ENCODE data around the gene LEKR1.

LEKR1 gene

DNA sequence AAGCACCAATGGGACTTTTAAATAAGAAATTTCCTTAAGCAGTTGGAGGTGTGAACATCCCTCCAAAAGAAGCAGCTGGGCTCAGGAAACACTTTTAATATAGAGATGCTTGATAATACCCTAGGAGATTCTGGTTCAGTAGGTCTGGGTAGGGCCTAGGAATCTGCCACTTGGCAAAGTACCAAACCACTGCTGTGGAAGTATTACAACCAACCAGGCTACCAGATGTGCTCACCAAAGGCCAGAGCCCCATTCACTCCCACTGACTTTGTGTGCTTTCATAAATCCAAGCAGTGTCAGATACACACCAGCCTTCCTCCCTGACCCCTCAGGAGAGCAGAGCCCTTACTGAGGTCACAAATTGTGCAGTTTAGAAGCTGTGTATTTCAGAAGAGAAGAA is 171.2 kb downstream of the LEKR1 start:
- DNase-seq, result no peak

DNA sequence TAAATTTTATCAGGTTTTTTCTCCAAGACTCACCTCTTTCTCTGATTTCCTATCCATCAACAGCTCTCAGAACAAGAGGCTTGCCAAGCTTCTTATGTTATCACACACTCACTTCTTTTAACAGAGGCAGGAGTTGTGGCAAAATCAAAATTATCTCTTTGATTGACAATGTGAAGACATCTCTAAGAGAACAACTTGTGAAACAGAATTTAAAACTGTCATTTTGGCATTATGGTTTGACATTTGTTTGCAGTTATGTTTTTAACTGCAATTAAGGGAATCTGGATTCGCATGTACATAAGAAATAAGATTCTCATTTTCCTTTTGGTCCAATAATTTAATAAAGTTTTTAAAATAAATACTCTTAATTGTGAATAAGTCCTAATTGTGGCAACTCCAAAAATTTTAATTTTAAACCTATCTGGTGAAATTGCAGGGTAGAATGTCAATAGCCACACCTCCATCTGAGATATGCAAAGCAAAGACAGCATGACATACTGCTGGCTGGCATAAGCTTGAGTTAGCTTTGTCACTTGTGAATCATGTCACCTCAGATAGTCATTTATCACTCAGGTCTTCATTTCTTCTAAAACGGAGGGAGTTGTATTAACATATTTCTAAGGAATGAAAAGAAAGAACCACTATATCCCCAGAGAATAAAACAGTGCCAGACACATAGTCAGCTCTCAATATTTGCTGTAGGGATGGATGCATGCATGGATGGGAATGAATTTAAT is 175.2 kb downstream of the LEKR1 start:
- DNase-seq, result no peak

DNA sequence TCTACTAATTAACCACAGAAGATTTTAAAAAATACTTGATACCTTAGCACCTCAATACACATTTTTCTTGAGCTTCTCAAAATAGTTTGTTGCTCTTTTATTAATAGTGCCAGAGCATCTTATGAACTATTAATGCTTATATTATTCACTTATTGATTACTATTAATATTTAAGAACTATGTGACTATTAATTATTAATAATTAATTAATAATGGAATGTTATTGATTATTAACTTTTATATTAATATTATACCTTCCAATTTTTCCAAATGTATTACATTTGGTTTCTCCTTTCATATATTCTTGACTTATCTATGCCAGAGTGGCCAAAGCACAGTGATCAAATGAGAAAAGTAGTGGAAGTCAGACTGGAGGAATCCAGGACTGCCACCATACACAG is 195.5 kb downstream of the LEKR1 start:
- DNase-seq, result no peak

- DNase-seq, result no peak
These were observed 197.1 kb downstream of the LEKR1 start for GRCh38 chr3:157023226-157023625.

DNA sequence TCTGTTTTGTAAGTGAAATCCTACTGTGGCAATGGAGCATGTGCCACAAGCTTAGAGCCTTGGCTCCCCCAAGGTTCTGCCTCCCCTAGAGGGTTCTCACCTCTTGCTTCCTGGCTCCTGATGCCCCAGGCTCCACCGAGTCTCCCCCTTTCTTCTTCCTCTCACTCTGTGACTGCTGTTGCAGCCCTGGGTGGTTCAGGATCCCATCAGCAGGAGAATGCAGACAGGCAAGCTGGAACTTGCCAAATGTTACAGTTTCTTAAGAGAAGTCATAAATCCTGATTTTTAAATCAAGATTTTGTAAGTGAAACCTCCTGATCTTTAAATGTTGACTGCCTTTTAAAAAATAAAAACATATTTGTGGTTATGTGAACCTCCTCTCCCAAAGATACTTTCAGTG is 199.9 kb downstream of the LEKR1 start:
- DNase-seq, result no peak

GRCh38 chr3:157027861-157028745 is 201.9 kb downstream of the LEKR1 start:
- DNase-seq, result no peak

DNA sequence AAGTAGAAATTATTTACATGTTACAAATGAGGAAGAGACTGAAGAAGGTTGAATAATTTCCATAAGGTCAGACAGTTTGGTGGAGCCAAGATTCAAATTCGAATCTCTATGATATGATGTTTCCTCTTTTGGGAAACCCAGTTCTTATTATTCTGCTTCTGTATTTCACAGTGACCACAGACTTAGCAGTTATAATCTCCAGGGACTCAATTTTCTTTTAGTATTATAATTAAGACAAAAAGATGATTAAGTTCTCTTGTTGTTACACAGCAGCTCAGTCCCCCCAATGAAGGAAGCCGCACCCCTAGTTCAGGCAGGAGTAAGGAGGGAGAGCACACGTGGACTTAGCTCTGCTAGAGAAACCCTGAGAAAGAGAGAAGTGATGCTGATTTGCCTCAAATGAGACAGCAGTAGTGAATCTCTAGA is 203.2 kb downstream of the LEKR1 start:
- DNase-seq, result no peak

DNA sequence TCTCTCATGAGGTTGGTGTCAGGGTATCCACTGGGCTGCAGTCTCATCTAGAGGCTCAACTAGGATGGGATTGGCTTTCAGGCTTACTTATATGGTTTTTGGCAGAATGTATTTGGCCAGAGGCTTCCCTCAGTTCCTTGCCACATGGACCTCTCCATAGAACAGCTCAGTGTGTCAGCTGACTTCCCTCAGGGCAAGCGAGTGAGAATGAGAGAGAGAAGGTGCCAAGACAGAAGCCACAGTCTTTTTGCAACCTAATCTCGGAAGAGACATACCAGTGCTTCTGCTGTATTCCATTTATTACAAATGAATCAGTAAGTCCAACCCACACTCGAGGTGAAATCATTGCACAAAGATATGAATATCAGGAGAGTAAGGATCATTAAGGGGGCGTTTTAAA is 204.6 kb downstream of the LEKR1 start:
- DNase-seq, result no peak

DNA sequence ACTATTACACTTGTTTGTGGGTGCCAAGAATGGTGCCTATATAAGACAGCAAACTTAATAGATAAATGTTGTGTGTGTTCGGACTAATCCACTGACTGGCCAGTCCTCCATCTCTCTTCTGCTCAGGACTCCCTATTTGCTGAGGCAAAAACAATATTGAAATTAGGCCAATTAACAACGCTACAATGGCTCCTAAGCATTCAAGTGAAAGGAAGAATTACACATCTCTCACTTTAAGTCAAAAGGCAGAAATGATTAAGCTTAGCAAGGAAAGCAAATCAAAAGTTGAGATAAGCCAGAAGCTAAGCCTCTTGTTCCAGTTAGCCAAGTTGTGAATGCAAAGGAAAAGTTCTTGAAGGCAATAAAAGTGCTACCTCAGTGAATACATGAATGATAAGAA is 206.8 kb downstream of the LEKR1 start:
- DNase-seq, result no peak

DNA sequence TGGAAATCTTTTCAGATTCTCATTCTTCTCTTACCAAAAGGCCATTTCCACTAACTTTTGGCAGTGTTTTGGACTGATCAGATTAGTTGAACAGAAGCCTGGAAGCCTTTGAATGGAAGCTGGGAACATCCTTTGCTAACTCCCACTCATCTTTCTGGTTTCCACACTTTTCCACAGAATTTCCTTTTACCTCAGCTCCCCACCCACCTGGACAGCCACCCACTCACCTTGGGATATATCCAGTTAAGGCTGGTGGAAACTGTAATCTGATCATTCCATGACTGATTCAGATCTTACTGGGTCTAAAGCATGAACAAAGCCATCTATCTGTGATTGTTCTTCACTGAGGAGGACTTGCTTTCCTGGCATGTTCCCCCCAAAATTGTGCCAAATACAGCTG is 214.3 kb downstream of the LEKR1 start:
- no peak for DNase-seq

- DNase-seq, result no peak
These were observed 216.1 kb downstream of the LEKR1 start for GRCh38 chr3:157042226-157042625.

DNA sequence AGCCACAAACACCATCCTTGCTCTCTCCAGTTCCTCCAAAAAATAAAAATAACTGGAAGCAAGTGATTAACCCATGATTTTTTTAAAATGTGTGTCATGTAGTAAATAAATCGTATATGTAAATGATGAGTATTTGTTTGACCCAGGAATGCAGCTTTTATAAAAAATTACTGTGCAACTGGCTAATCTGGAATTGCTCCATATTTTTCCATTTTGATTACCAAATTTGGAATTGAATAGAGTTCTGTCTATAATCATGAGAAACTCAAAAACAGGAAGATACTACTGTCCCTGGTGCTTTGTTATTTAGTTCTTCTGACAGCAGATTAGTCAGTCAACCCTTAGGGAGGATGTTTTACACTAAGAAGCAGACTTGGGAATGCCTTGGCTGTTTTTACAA is 217.6 kb downstream of the LEKR1 start:
- DNase-seq, result no peak

DNA sequence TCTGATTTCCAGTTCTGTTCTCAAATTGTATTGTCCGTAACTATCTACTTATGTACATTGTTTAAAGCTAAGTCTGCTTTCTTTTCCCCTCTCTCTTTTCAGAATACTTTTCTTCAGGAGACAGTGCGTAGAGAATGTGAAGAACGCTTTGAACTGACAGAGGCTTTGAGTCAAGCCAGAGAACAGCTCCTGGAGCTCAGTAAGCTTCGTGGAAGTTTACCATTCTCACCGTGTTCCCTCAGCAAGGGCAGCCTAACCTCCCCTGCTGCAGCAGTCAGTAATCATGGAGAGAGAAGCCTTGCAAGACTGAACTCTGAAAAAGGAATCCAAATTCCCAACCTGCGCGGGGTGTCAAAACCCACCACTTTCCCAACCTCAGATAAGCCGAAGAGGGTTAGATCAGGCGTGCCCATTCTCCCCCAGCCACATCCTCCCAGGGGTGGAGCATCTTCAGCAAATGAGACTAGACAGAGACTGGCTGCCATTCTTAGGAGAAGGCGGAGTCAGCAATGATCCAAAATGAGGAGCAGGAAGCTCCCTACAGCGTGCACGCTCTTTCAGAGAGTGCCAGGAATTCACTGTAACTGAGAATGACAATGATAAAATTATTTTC is 219.2 kb downstream of the LEKR1 start:
- no peak for DNase-seq

DNA sequence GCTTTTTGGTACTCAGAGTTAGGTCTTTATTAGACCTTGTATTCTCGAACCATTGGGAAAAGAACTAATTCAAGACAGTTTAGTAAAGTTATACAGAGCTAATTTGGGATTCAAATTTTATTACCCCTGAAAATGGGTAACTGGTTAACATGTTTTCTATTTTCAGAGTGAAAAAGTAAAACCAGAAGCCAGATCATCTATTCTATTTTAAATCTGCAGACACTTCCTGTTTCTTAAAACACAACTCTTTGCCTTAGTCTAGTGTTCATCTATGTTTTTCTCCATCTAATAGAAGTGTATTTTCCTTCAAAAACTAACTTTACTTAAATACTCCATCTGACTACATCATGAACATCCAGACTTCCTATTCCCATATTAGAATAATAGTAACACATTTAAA is 220.4 kb downstream of the LEKR1 start:
- no peak for DNase-seq

GRCh38 chr3:157051055-157051454 is 224.9 kb downstream of the LEKR1 start:
- no peak for DNase-seq

- DNase-seq, result no peak
These were observed 225.4 kb downstream of the LEKR1 start for GRCh38 chr3:157051591-157051990.

- no peak for DNase-seq
These were observed 229.9 kb downstream of the LEKR1 start for GRCh38 chr3:157056035-157056434.

DNA sequence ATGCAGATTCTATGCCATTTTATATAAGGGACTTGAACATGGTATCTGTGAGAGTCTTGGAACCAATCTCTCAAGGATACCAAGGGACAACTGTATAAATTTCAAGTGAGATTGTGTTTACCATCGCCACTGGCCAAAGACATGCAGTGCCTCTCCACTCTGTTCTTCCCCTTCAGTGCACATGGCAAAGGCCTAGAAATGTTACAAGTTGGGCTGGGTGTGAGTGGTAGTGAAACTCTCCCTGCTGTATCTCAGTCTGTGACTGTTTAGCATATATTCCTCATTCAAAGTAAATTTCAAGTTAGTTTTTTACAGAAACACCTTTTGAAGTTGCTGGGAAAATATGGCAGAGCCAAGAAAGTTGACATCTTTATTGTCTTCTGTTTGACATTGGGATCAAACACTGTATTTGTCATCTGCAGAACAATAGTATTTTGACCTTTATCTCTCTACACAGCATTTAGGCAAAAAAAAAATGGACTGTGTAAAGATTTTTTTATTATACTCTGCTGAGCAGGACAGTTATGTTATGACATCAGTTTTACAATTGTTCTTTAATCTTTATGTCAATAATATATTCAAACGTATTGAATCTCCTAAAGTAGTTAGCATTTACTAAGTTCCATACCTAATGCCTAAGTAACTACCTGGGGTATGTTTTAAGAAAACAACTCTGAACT is 232.4 kb downstream of the LEKR1 start:
- no peak for DNase-seq

- DNase-seq, result no peak
These were observed 233.0 kb downstream of the LEKR1 start for GRCh38 chr3:157059181-157059580.

DNA sequence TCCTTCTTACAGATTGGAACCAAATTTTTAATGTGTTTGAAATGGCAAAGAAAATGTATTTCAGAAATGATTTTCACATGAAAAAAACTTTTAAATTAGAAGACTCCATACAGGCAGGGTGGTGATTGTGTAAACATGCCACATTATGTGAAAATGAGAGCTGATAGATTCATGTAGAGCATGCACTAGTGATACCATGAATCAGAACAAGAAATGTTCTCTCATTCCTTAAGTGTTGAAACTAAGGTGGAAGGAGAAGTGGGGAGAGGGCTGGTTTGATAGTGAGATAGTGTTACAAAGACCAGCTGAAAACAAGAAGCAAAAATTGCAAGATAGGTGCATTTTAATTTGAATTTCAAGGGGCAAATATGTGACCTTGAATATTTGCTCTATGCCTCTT is 233.5 kb downstream of the LEKR1 start:
- DNase-seq, result no peak

DNA sequence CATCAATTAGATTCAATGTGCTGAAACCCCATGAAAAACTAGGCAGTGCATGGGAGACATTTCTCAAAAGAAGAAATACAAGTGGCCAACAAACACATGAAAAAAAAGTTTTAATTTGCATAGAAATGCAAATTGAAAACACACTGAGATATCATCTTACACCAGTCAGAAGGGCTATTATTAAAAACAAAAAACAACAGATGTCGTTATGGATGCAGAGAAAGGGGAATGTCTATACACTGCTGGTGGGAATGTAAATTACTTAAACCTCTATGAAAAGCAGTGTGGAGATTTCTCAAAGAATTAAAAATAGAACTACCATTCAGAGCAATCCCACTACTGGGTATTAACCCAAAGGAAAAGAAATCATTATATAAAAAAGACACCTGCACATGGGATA is 235.1 kb downstream of the LEKR1 start:
- DNase-seq, result no peak

DNA sequence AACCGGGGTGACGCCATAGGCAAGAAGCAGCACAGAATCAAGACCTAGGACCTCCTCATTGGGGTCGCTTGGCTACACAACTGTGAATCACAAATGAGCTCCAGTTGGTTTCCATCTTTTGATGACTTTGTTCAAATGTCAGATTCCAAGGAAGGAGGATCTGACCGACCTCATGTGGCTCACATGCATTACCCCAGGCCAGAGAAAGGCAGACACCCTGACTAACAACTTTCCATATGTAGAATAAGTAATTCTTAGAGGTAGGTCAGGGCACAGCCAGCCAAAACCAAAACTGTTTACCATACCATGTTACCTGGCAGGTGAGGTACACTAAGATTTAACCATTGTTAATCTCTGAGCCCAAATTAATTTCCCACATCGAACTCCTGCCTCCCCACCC is 237.3 kb downstream of the LEKR1 start:
- no peak for DNase-seq

GRCh38 chr3:157063926-157064325 is 237.8 kb downstream of the LEKR1 start:
- DNase-seq, result no peak

Measured in NCI-H748 treated with DMSO at 0.1 percent for 48 hours (cell line).